GM23338 (cell line): ENCODE results near the gene KNG1. TPM values are rescaled to one million over a fixed set of nuclear protein-coding genes. Genes with fewer than 3 reads are reported as not detected.
A peak's percentile ranks its signal among the peaks of the same experiment; 100 is the strongest.

Source experiments
- ATAC-seq: fragments of 200-7000 bp; cut with Tn5 transposase; 3 replicates; pipeline ENCODE4 v1.9.1; 2020
- DNase-seq: peaks from one replicate; pipeline ENCODE4 v3.0.0-alpha.2; 2015; ENCODE audit warnings: low spot score
- H2AFZ ChIP-seq: fragments of 200-600 bp; sonication (generic); 2 replicates; pipeline ENCODE4 v1.8.0; 2016; ENCODE audit warnings: antibody characterized with exemption, mild to moderate bottlenecking, moderate library complexity
- H3F3A ChIP-seq: fragments of 200-600 bp; sonication (generic); replicated peaks from 2 replicates; pipeline ENCODE4 v1.8.0; 2017; ENCODE audit warnings: antibody characterized with exemption, mixed run types, low read depth
- H3K27ac ChIP-seq: fragments of 200-600 bp; sonication (generic); 2 replicates; pipeline ENCODE4 v1.6.1; 2016; ENCODE audit warnings: low read depth
- H3K27me3 ChIP-seq: fragments of 200-600 bp; sonication (generic); 2 replicates; pipeline ENCODE4 v1.8.0; 2016; ENCODE audit warnings: mild to moderate bottlenecking, mixed run types, moderate library complexity; ENCODE audit not compliant: insufficient read depth
- H3K36me3 ChIP-seq: fragments of 200-600 bp; sonication (generic); 2 replicates; pipeline ENCODE4 v1.8.0; 2016; ENCODE audit warnings: mild to moderate bottlenecking; ENCODE audit not compliant: insufficient read depth
- H3K4me1 ChIP-seq: fragments of 200-600 bp; sonication (generic); 2 replicates; pipeline ENCODE4 v1.8.0; 2016; ENCODE audit warnings: mild to moderate bottlenecking, moderate library complexity; ENCODE audit not compliant: insufficient read depth
- H3K4me2 ChIP-seq: fragments of 200-600 bp; sonication (generic); 2 replicates; pipeline ENCODE4 v1.7.1; 2017; ENCODE audit warnings: mixed run types
- H3K4me3 ChIP-seq: fragments of 200-600 bp; sonication (generic); 2 replicates; pipeline ENCODE4 v1.6.1; 2016; ENCODE audit warnings: mixed run types
- H3K79me2 ChIP-seq: fragments of 200-600 bp; sonication (generic); replicated peaks from 2 replicates; pipeline ENCODE4 v1.8.0; 2017; ENCODE audit warnings: mild to moderate bottlenecking; ENCODE audit not compliant: insufficient read depth
- H3K9me2 ChIP-seq: fragments of 200-600 bp; sonication (generic); 2 replicates; pipeline ENCODE4 v1.8.0; 2017; ENCODE audit not compliant: insufficient read depth
- H4K20me1 ChIP-seq: fragments of 200-600 bp; sonication (generic); replicated peaks from 2 replicates; pipeline ENCODE4 v1.8.0; 2017; ENCODE audit warnings: mild to moderate bottlenecking; ENCODE audit not compliant: insufficient read depth
- H3K27ac Mint-ChIP-seq: 2 replicates; pipeline ENCODE4 v1.8.0; 2020; ENCODE audit warnings: inconsistent platforms, mild to moderate bottlenecking, moderate library complexity, mixed read lengths
- H3K27me3 Mint-ChIP-seq: 3 replicates; pipeline ENCODE4 v1.8.0; 2022; ENCODE audit warnings: low read depth, mild to moderate bottlenecking, moderate library complexity, mixed read lengths, inconsistent platforms; ENCODE audit not compliant: insufficient read depth, poor library complexity
- H3K36me3 Mint-ChIP-seq: 3 replicates; pipeline ENCODE4 v1.8.0; 2021; ENCODE audit warnings: low read depth, mild to moderate bottlenecking, inconsistent platforms, moderate library complexity, mixed read lengths
- H3K4me1 Mint-ChIP-seq: 3 replicates; pipeline ENCODE4 v1.8.0; 2020; ENCODE audit warnings: mild to moderate bottlenecking, inconsistent platforms, mixed read lengths
- H3K4me3 Mint-ChIP-seq: 3 replicates; pipeline ENCODE4 v1.8.0; 2021; ENCODE audit warnings: moderate library complexity, mild to moderate bottlenecking, inconsistent platforms, mixed read lengths
- H3K9me3 Mint-ChIP-seq: 3 replicates; pipeline ENCODE4 v1.8.0; 2020; ENCODE audit warnings: moderate library complexity, mild to moderate bottlenecking, inconsistent platforms, mixed read lengths
- CTCF ChIP-seq, 2 experiments: fragments of 200-600 bp in 1 of 2; sonication (generic) in 1 of 2; conservative IDR thresholded peaks; 2 replicates each; pipeline versions ENCODE4 v1.5.1 to v1.6.1; 2016 to 2017; ENCODE audit warnings: antibody characterized with exemption in 2 of 2, low read depth in 2 of 2, mild to moderate bottlenecking in 2 of 2, moderate library complexity in 1 of 2
- ETS1 ChIP-seq: IDR thresholded peaks from 2 replicates; pipeline ENCODE4 v1.6.1; 2016; ENCODE audit warnings: antibody characterized with exemption
- EZH2phosphoT487 ChIP-seq: fragments of 200-600 bp; sonication (generic); IDR thresholded peaks from one replicate; pipeline ENCODE4 v1.8.1; 2018; ENCODE audit warnings: antibody characterized with exemption; ENCODE audit not compliant: unreplicated experiment
- NANOG ChIP-seq: IDR thresholded peaks from 2 replicates; pipeline ENCODE4 v1.6.1; 2016; ENCODE audit warnings: antibody characterized with exemption, borderline replicate concordance
- REST ChIP-seq: IDR thresholded peaks from one replicate; pipeline ENCODE4 v1.6.1; 2018; ENCODE audit warnings: antibody characterized with exemption; ENCODE audit not compliant: unreplicated experiment
- ZNF114 ChIP-seq: fragments of 250-450 bp; sonication (Bioruptor Pico); IDR thresholded peaks from 2 replicates; pipeline ENCODE4 v1.5.0; 2020; ENCODE audit warnings: mild to moderate bottlenecking, moderate library complexity
- polyA plus RNA-seq: library from polyadenylated mRNA; unstranded; fragments of >200 nt; fragmentation: Nextera tagmentation; extraction: Ambion mirVana; gene quantifications from 2 replicates; pipeline ENCODE4 v1.2.1, GENCODE V29; 2016
- total RNA-seq: library from RNA; depleted of rRNA; stranded (reverse); fragments of >200 nt; shearing (Covaris generic); gene quantifications from 2 replicates; pipeline ENCODE4 v1.2.3, GENCODE V29; 2014

KNG1 gene
- total and polyA plus RNA-seq, 2 experiments from 2014 or later = 0.49 TPM; not detected in 1

GRCh38 chr3:186775999-186776398 is 58.8 kb downstream of the KNG1 start:
- DNase-seq = peak; percentile 76
- ATAC-seq = peak; percentile 78
- TF ChIP-seq EZH2phosphoT487 (no peak), REST (no peak), NANOG (peak; percentile 91), ZNF114 (CRISPR knock-in tag) (no peak), CTCF (conservative IDR thresholded peaks at IDR 0.05; ENCODE audit: low read depth in 2 of 2) (peak; percentile 27 to 36; a peak in 2 of 4 replicates)

GRCh38 chr3:186779204-186779603 is 62.0 kb downstream of the KNG1 start:
- no peak for ATAC-seq
- H3K27ac Mint-ChIP-seq = no peak overlapping the region

More at GRCh38 chr3:186775999-186776398, 58.8 kb downstream of the KNG1 start:
- peaks cover 16% of the 10 kb centered on the region for H3K4me1 Mint-ChIP-seq
- peak overlapping the region; percentile 13; the same call in 1 of the 2 replicates for H3K4me2 ChIP-seq
- H2AFZ ChIP-seq = no peak overlapping the region
- H3K4me3 Mint-ChIP-seq = peak overlapping the region; percentile 11; the same call in 1 of the 3 replicates
- H3K4me3 ChIP-seq = 0 out of 2 replicates have a peak overlapping the region, but pooled peaks have one; percentile 10
- H3K27me3 Mint-ChIP-seq = peaks cover 13% of the 10 kb centered on the region
- H3K36me3 ChIP-seq = no peaks in the 10 kb centered on the region
- H3K4me1 ChIP-seq = peaks cover 10% of the 10 kb centered on the region; the same call in 1 of the 2 replicates
- no peaks in the 10 kb centered on the region for H3K79me2 ChIP-seq
- no peaks in the 10 kb centered on the region for H4K20me1 ChIP-seq
- peaks cover 24% of the 10 kb centered on the region for H3K27me3 ChIP-seq
- H3K9me3 Mint-ChIP-seq = no peaks in the 10 kb centered on the region; the same call in 2 of the 3 replicates
- H3K36me3 Mint-ChIP-seq = no peaks in the 10 kb centered on the region
- H3K27ac ChIP-seq = no peak overlapping the region
- H3F3A ChIP-seq = peaks cover 4% of the 10 kb centered on the region
- H3K9me2 ChIP-seq = no peaks in the 10 kb centered on the region
- H3K27ac Mint-ChIP-seq = no peak overlapping the region

More at GRCh38 chr3:186779204-186779603, 62.0 kb downstream of the KNG1 start:
- H3K4me3 Mint-ChIP-seq = no peak overlapping the region
- Histone ChIP-seq H3K4me2 (no peak overlapping the region), H3K36me3 (peaks cover 3% of the 10 kb centered on the region; the same call in 1 of the 2 replicates), H3K79me2 (peaks cover 10% of the 10 kb centered on the region), H3K27me3 (0 out of 2 replicates have a peak, but pooled peaks cover 5% of the 10 kb centered on the region), H4K20me1 (peaks cover 2% of the 10 kb centered on the region), H3K4me1 (peaks cover 7% of the 10 kb centered on the region; the same call in 1 of the 2 replicates), H3K27ac (no peak overlapping the region), H3K9me2 (no peaks in the 10 kb centered on the region), H2AFZ (no peak overlapping the region), H3K4me3 (no peak overlapping the region), H3F3A (peaks cover 8% of the 10 kb centered on the region)
- peaks cover 27% of the 10 kb centered on the region for H3K27me3 Mint-ChIP-seq
- DNase-seq = no peak
- H3K36me3 Mint-ChIP-seq = peaks cover 11% of the 10 kb centered on the region
- peaks cover 9% of the 10 kb centered on the region for H3K9me3 Mint-ChIP-seq
- no peak for TF ChIP-seq ETS1
- peaks cover 9% of the 10 kb centered on the region for H3K4me1 Mint-ChIP-seq
